B cell (primary cell): Measurements from ENCODE around the gene VIPAS39. TPM values are rescaled to one million over a fixed set of nuclear protein-coding genes. Genes with fewer than 3 reads are reported as not detected.

Experiments
- ATAC-seq: fragments of 200-7000 bp; cut with Tn5 transposase; one replicate; pipeline ENCODE4 v1.10.0; 2021; ENCODE audit warnings: low read depth, mild to moderate bottlenecking, moderate number of reproducible peaks, moderate library complexity
- CTCF ChIA-PET: fragments of 350-600 bp; sonication (Branson Sonifier 250); formaldehyde crosslinking; loops from one replicate; lab custom pipeline; 2021; ENCODE audit warnings: antibody characterized with exemption, inconsistent platforms; lab: Charles Lee
- POLR2A ChIA-PET: fragments of 350-600 bp; sonication (Branson Sonifier 250); formaldehyde crosslinking; loops from one replicate; lab custom pipeline; 2021; ENCODE audit warnings: antibody characterized with exemption; lab: Charles Lee
- DNase-seq: peaks from one replicate; pipeline ENCODE4 v3.0.0; 2013
- H2AFZ ChIP-seq: 2 replicates; pipeline ENCODE4 v1.6.1; 2012; ENCODE audit warnings: mild to moderate bottlenecking, low read depth, low read length; ENCODE audit not compliant: insufficient read depth, poor library complexity, severe bottlenecking
- H3K27ac ChIP-seq, 2 donors: 1 replicate in 1 of 2; 2 replicates in 1 of 2; pipeline ENCODE4 v1.5.1; 2012 to 2013; ENCODE audit warnings: low read length in 2 of 2, mild to moderate bottlenecking in 2 of 2, moderate library complexity in 1 of 2
- H3K27me3 ChIP-seq, 4 experiments: fragments of 200-600 bp in 1 of 4; sonication (generic) in 1 of 4; replicated peaks in 1 of 4; 1 replicate in 2 of 4; 2 replicates in 2 of 4; pipeline versions ENCODE4 v1.6.1 to v1.7.0; 2013 to 2016; ENCODE audit warnings: low read length in 3 of 4, mild to moderate bottlenecking in 2 of 4, mixed read lengths in 1 of 4, moderate library complexity in 1 of 4; ENCODE audit not compliant: insufficient read depth in 4 of 4, control insufficient read depth in 3 of 4; ENCODE audit errors: control extremely low read depth in 1 of 4
- H3K36me3 ChIP-seq, 2 experiments: replicated peaks in 1 of 2; 1 replicate in 1 of 2; 2 replicates in 1 of 2; pipeline versions ENCODE4 v1.6.1 to v1.7.1; 2013; ENCODE audit warnings: low read length in 1 of 2; ENCODE audit not compliant: insufficient read depth in 2 of 2, control insufficient read depth in 1 of 2; ENCODE audit errors: control extremely low read depth in 1 of 2, extremely low read depth in 1 of 2
- H3K4me1 ChIP-seq, 2 donors: fragments of 200-600 bp in 1 of 2; sonication (generic) in 1 of 2; 1 replicate in 1 of 2; 2 replicates in 1 of 2; pipeline versions ENCODE4 v1.5.1 to v1.6.1; 2013 to 2017; ENCODE audit warnings: low read length in 2 of 2; ENCODE audit not compliant: control insufficient read depth in 2 of 2, insufficient read depth in 2 of 2
- H3K4me2 ChIP-seq: replicated peaks from 2 replicates; pipeline ENCODE3; 2012; ENCODE audit warnings: mild to moderate bottlenecking, low read depth, low read length; ENCODE audit not compliant: poor library complexity, severe bottlenecking
- H3K4me3 ChIP-seq, 5 experiments: fragments of 200-600 bp in 1 of 5; sonication (generic) in 1 of 5; 1 replicate in 3 of 5; 2 replicates in 2 of 5; pipeline versions ENCODE4 v1.5.1 to v1.7.0; 2011 to 2016; ENCODE audit warnings: low read length in 4 of 5, mild to moderate bottlenecking in 4 of 5, low read depth in 2 of 5, control low read depth in 1 of 5, moderate library complexity in 1 of 5; ENCODE audit not compliant: insufficient read depth in 1 of 5; ENCODE audit errors: control extremely low read depth in 1 of 5, extremely low read depth in 1 of 5
- H3K79me2 ChIP-seq: fragments of 200-600 bp; sonication (generic); one replicate; pipeline ENCODE4 v1.6.0; 2016; ENCODE audit warnings: low read length; ENCODE audit not compliant: control insufficient read depth, insufficient read depth
- H3K9ac ChIP-seq: fragments of 200-600 bp; sonication (generic); 2 replicates; pipeline ENCODE4 v1.6.1; 2017; ENCODE audit warnings: mild to moderate bottlenecking, low read length, moderate library complexity
- H3K9me3 ChIP-seq, 3 donors: one replicate each; pipeline versions ENCODE4 v1.6.1 to v1.7.1; 2013; ENCODE audit warnings: low read length in 2 of 3; ENCODE audit not compliant: control insufficient read depth in 2 of 3, insufficient read depth in 1 of 3; ENCODE audit errors: control extremely low read depth in 1 of 3
- H4K20me1 ChIP-seq: 2 replicates; pipeline ENCODE4 v1.6.0; 2012; ENCODE audit warnings: mild to moderate bottlenecking, low read length; ENCODE audit not compliant: insufficient read depth, control insufficient read depth, poor library complexity, severe bottlenecking
- H3K27ac Mint-ChIP-seq: one replicate; pipeline ENCODE4 v1.8.0; 2021; ENCODE audit warnings: mixed read lengths
- H3K27me3 Mint-ChIP-seq: one replicate; pipeline ENCODE4 v1.8.0; 2021; ENCODE audit warnings: mixed read lengths
- H3K4me1 Mint-ChIP-seq: one replicate; pipeline ENCODE4 v1.8.0; 2021; ENCODE audit warnings: mixed read lengths
- H3K4me3 Mint-ChIP-seq: one replicate; pipeline ENCODE4 v1.8.0; 2021; ENCODE audit warnings: mixed read lengths
- H3K9me3 Mint-ChIP-seq: one replicate; pipeline ENCODE4 v1.8.0; 2022; ENCODE audit warnings: mixed read lengths; ENCODE audit not compliant: insufficient read depth
- EZH2 ChIP-seq: IDR thresholded peaks from 2 replicates; pipeline ENCODE4 v1.6.1; 2012; ENCODE audit warnings: borderline replicate concordance, low read depth, mild to moderate bottlenecking, moderate library complexity, low read length; ENCODE audit not compliant: insufficient read depth, poor library complexity, severe bottlenecking
- WGBS: methylation state at CpG from one replicate; pipeline ENCODE4 v1.1.5; 2013; ENCODE audit warnings: missing lambda C conversion rate; ENCODE audit not compliant: insufficient coverage; 5-methylcytosine and 5-hydroxymethylcytosine counted together
- intact Hi-C: fragments of 100-400 bp; cut with micrococcal nuclease; formaldehyde crosslinking; loops from one replicate; pipeline ENCODE4 v1.10.0; 2022
- polyA plus RNA-seq: library from polyadenylated mRNA; depleted of rRNA; stranded (reverse); fragments of >200 nt; gene quantifications from 2 replicates; pipeline ENCODE4 v1.2.3, GENCODE V29; 2012
- total RNA-seq, 2 donors: library from RNA; stranded (reverse); fragments of 120-200 nt in 1 of 2; gene quantifications; 1 replicate in 1 of 2; 2 replicates in 1 of 2; pipeline versions ENCODE4 v1.2.3 to v1.2.4, GENCODE V29; 2013 to 2022
- TF ChIP-seq, protein P1 (sequence below): fragments of 200-600 bp; IDR thresholded peaks from one replicate; pipeline ENCODE4 v1.8.0; 2022; ENCODE audit warnings: antibody characterized with exemption, mild to moderate bottlenecking

The VIPAS39 gene
- total and polyA plus RNA-seq, 2 donors (not counting 1 experiment from before 2014, with no cell fraction given): 17.4 to 25.9 TPM

GRCh38 chr14:77491056-77491455 lies 33.7 kb upstream of the VIPAS39 start:
- H3K4me3 Mint-ChIP-seq: no peak overlapping the region
- Histone ChIP-seq H3K4me3 (no peak overlapping the region), H3K36me3 (no peaks in the 10 kb centered on the region), H3K9me3 (no peaks in the 10 kb centered on the region), H3K27ac (no peak overlapping the region), H3K9ac (no peak overlapping the region), H3K27me3 (no peaks in the 10 kb centered on the region), H3K79me2 (no peaks in the 10 kb centered on the region), H2AFZ (no peak overlapping the region), H3K4me1 (no peaks in the 10 kb centered on the region), H3K4me2 (no peak overlapping the region), H4K20me1 (no peaks in the 10 kb centered on the region)
- DNase-seq (no peak), ATAC-seq (no peak)
- POLR2A ChIA-PET: no interaction called here
- no peaks in the 10 kb centered on the region for H3K9me3 Mint-ChIP-seq
- 100% methylated on average over 4 of the region's 5 CpGs for WGBS
- no peak for TF ChIP-seq EZH2
- TF ChIP-seq, protein P1, sequence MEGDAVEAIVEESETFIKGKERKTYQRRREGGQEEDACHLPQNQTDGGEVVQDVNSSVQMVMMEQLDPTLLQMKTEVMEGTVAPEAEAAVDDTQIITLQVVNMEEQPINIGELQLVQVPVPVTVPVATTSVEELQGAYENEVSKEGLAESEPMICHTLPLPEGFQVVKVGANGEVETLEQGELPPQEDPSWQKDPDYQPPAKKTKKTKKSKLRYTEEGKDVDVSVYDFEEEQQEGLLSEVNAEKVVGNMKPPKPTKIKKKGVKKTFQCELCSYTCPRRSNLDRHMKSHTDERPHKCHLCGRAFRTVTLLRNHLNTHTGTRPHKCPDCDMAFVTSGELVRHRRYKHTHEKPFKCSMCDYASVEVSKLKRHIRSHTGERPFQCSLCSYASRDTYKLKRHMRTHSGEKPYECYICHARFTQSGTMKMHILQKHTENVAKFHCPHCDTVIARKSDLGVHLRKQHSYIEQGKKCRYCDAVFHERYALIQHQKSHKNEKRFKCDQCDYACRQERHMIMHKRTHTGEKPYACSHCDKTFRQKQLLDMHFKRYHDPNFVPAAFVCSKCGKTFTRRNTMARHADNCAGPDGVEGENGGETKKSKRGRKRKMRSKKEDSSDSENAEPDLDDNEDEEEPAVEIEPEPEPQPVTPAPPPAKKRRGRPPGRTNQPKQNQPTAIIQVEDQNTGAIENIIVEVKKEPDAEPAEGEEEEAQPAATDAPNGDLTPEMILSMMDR: no peak
- H3K27ac Mint-ChIP-seq: no peak overlapping the region
- CTCF ChIA-PET: no interaction called here
- H3K4me1 Mint-ChIP-seq: no peaks in the 10 kb centered on the region
- H3K27me3 Mint-ChIP-seq: peaks cover 4% of the 10 kb centered on the region
- intact Hi-C loops: no loop called here

DNA sequence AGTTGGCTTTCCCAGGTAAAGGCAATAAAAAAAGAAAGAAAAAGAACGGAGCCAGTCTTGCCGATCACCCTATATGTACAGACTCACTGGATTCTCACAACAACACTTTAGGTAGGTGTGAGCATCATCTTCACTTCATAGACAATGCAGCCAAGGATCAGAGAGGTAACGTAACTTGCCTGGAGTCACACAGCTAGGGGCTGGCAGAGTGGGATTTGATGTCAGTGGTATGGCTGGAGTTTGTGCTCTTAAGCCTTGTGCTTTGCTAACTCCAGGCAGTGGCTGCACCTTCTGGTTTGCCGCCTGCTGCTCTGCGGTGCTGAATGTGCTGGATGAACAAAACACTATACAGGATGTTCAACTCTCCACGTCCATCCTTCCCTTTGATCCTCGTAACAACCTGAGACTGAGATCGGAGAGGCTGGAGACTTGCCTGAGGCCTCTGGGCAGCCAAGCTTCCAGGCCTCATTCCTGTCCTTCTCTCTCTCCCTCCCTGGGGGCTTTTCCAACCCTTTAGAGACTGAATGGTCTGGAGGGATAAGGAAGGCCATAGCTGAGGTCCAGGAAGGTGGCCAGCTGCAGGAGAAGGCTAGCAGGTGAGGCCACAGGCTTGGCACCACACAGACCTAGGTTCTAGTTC lies 33.1 kb upstream of the VIPAS39 start:
- Mint-ChIP-seq H3K4me3 (no peak overlapping the region), H3K9me3 (no peaks in the 10 kb centered on the region), H3K27ac (no peak overlapping the region), H3K27me3 (no peaks in the 10 kb centered on the region), H3K4me1 (no peaks in the 10 kb centered on the region)
- H3K36me3 ChIP-seq: no peaks in the 10 kb centered on the region
- ATAC-seq (no peak), DNase-seq (no peak)
- POLR2A ChIA-PET: no interaction called here
- no peaks in the 10 kb centered on the region for H4K20me1 ChIP-seq
- H2AFZ ChIP-seq: no peak overlapping the region
- CTCF ChIA-PET: interaction anchor here (0.5 kb wide), 1 partner anchor 11 kb away, joined by 3 read pairs; no protein-coding TSS in a partner anchor
- H3K4me1 ChIP-seq: no peaks in the 10 kb centered on the region
- H3K27me3 ChIP-seq: no peaks in the 10 kb centered on the region
- TF ChIP-seq, protein P1: no peak
- TF ChIP-seq EZH2: no peak
- no peaks in the 10 kb centered on the region for H3K79me2 ChIP-seq
- no peak overlapping the region for H3K27ac ChIP-seq
- intact Hi-C loops: no loop called here
- no peak overlapping the region for H3K9ac ChIP-seq
- H3K4me3 ChIP-seq: no peak overlapping the region
- no peak overlapping the region for H3K4me2 ChIP-seq
- H3K9me3 ChIP-seq: no peaks in the 10 kb centered on the region
- 93% methylated on average over 3 of the region's 8 CpGs for WGBS
